Measurements from ENCODE around the gene PECR. TPM values are rescaled to one million over a fixed set of nuclear protein-coding genes. Genes with fewer than 3 reads are reported as not detected.

The PECR gene
- total and polyA plus RNA-seq, 10 of the 15 experiments (the other 5 are each of a cell fraction or from before 2014, with no cell fraction given): 7.6 to 37.4 (median 25.7) TPM

DNA sequence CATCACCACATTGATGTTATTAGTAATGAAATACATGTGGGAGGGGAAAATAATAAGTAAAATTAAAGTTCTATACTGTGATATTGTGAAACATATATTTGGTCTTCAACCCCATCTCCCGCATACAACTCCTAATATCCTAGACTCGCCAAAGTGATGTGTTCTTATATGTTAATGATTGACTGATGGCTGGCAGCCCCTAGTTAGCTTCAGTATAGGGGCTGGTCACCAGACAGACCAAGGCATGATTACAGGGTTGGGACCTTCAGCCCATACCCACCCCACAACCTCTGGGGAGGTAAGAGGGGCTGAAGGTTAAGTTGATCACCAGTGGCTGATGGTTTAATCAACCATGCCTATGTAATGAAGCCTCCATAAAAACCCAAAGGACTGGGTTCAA lies 40.2 kb downstream of the PECR start:
- DNase-seq (ENCODE audit: low read depth, low spot score): no peak
- RAD21 ChIA-PET (ENCODE audit: unreplicated experiment): no interaction called here

DNA sequence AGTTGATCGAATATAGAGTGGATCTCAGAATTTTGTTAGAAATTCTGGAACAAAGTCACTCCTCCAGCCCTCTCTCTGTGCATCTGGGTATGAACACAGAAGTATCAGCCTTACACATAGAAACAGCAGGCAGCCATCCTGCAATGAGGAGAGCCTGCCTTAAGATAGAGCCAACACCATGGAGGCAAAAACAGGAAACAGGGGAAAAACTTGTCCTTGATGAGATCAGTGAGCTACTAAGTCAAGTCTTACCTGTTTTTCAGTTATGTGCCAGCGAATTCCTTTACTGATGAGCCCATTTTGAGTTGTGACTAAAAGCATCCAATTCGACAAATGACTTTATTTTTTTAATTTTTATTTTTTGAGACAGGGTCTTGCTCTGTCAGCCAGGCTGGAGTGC lies 41.7 kb downstream of the PECR start:
- no peak for DNase-seq (ENCODE audit: low read depth, low spot score)
- no peak overlapping the region for H3K4me3 ChIP-seq
- no peaks in the 10 kb centered on the region for H3K27me3 ChIP-seq (replicated peaks in 1 of 2; ENCODE audit: control insufficient read depth in 2 of 2, insufficient read depth in 2 of 2, low read length in 1 of 2)
- no peaks in the 10 kb centered on the region for H3K9me3 ChIP-seq (replicated peaks; ENCODE audit: control insufficient read depth, insufficient read depth, low read length)
- no peak overlapping the region for H3K4me2 ChIP-seq (ENCODE audit: control insufficient read depth, insufficient read depth)
- TF ChIP-seq SUZ12 (IDR thresholded peaks at IDR 0.05; ENCODE audit: unreplicated experiment) (no peak), PRDM15 (CRISPR knock-in tag; IDR thresholded peaks at IDR 0.05) (no peak), MYB (IDR thresholded peaks at IDR 0.05; ENCODE audit: borderline replicate concordance, low read depth, low read length) (no peak)
- ChIA-PET SMC1A (ENCODE audit: uncharacterized antibody, unreplicated experiment) (interaction anchor here (0.9 to 1.5 kb wide), 3 partner anchors 9 to 91 kb away, joined by 3 to 7 read pairs (median 4); no protein-coding TSS in a partner anchor), CTCF (no interaction called here), POLR2A (no interaction called here), RAD21 (ENCODE audit: unreplicated experiment) (interaction anchor here (1.2 kb wide), 1 partner anchor 16 kb away, joined by 3 read pairs; no protein-coding TSS in a partner anchor)
- H3K79me2 ChIP-seq (ENCODE audit: control insufficient read depth, insufficient read depth, low read length): no peaks in the 10 kb centered on the region
- FAIRE-seq: no peak
- H3K36me3 ChIP-seq (ENCODE audit: control insufficient read depth in 2 of 2, insufficient read depth in 2 of 2, low read length in 1 of 2): peaks cover 0 to 2% of the 10 kb centered on the region in 2 experiments; a peak in 3 of 4 replicates
- H4K20me1 ChIP-seq (ENCODE audit: control insufficient read depth, insufficient read depth): no peaks in the 10 kb centered on the region
- BruUV-seq (replicated peaks): no TSS peak
- H3K9ac ChIP-seq (ENCODE audit: control insufficient read depth, insufficient read depth, low read length): no peak overlapping the region
- WGBS (ENCODE audit: insufficient coverage, insufficient replicate concordance, low lambda C conversion rate, missing lambda C conversion rate): 77% methylated on average over 3 of the region's 3 CpGs
- in situ Hi-C loops (cut with MboI): no loop called here
- no peak overlapping the region for H3K27ac ChIP-seq (ENCODE audit: control insufficient read depth, insufficient read depth)
- H3K4me1 ChIP-seq (ENCODE audit: control insufficient read depth, insufficient read depth, low read length): peaks cover 3% of the 10 kb centered on the region
- H2AFZ ChIP-seq (ENCODE audit: control insufficient read depth, low read depth, low read length): no peak overlapping the region
- intact Hi-C loops (cut with micrococcal nuclease; ENCODE audit: unreplicated experiment): loop anchor here (10.0 kb wide), 3 partner anchors 165 to 625 kb away; partner anchors contain the start of gene RPL37A
- ATAC-seq: no peak

More for the DNA sequence above, 40.2 kb downstream of the PECR start:
- H3K9me3 ChIP-seq (replicated peaks; ENCODE audit: control insufficient read depth, insufficient read depth, low read length): no peaks in the 10 kb centered on the region
- H4K20me1 ChIP-seq (ENCODE audit: control insufficient read depth, insufficient read depth): no peaks in the 10 kb centered on the region
- FAIRE-seq (no peak), ATAC-seq (no peak)
- no peak overlapping the region for H2AFZ ChIP-seq (ENCODE audit: control insufficient read depth, low read depth, low read length)
- 100% methylated on average over 2 of the region's 2 CpGs for WGBS (ENCODE audit: insufficient coverage, insufficient replicate concordance, low lambda C conversion rate, missing lambda C conversion rate)
- intact Hi-C loops (cut with micrococcal nuclease; ENCODE audit: unreplicated experiment) (no loop called here), in situ Hi-C loops (cut with MboI) (no loop called here)
- H3K36me3 ChIP-seq (ENCODE audit: control insufficient read depth in 2 of 2, insufficient read depth in 2 of 2, low read length in 1 of 2): peaks cover 0 to 2% of the 10 kb centered on the region in 2 experiments; a peak in 3 of 4 replicates
- BruUV-seq (replicated peaks): no TSS peak
- ChIA-PET CTCF (interaction anchor here (0.5 to 4.7 kb wide), 4 partner anchors 8 to 231 kb away, joined by 3 to 58 read pairs (median 4); no protein-coding TSS in a partner anchor), POLR2A (no interaction called here), SMC1A (ENCODE audit: uncharacterized antibody, unreplicated experiment) (interaction anchor here (1.2 to 1.6 kb wide), 2 partner anchors 8 to 10 kb away, joined by 4 read pairs; no protein-coding TSS in a partner anchor)
- no peak overlapping the region for H3K27ac ChIP-seq (ENCODE audit: control insufficient read depth, insufficient read depth)
- H3K4me3 ChIP-seq: no peak overlapping the region
- TF ChIP-seq, protein P1, sequence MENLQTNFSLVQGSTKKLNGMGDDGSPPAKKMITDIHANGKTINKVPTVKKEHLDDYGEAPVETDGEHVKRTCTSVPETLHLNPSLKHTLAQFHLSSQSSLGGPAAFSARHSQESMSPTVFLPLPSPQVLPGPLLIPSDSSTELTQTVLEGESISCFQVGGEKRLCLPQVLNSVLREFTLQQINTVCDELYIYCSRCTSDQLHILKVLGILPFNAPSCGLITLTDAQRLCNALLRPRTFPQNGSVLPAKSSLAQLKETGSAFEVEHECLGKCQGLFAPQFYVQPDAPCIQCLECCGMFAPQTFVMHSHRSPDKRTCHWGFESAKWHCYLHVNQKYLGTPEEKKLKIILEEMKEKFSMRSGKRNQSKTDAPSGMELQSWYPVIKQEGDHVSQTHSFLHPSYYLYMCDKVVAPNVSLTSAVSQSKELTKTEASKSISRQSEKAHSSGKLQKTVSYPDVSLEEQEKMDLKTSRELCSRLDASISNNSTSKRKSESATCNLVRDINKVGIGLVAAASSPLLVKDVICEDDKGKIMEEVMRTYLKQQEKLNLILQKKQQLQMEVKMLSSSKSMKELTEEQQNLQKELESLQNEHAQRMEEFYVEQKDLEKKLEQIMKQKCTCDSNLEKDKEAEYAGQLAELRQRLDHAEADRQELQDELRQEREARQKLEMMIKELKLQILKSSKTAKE (IDR thresholded peaks at IDR 0.05; ENCODE audit: low read depth, poor library complexity, severe bottlenecking): no peak
- H3K4me1 ChIP-seq (ENCODE audit: control insufficient read depth, insufficient read depth, low read length): peaks cover 10% of the 10 kb centered on the region
- no peak overlapping the region for H3K9ac ChIP-seq (ENCODE audit: control insufficient read depth, insufficient read depth, low read length)
- H3K27me3 ChIP-seq (replicated peaks in 1 of 2; ENCODE audit: control insufficient read depth in 2 of 2, insufficient read depth in 2 of 2, low read length in 1 of 2): no peaks in the 10 kb centered on the region
- no peaks in the 10 kb centered on the region for H3K79me2 ChIP-seq (ENCODE audit: control insufficient read depth, insufficient read depth, low read length)
- no peak overlapping the region for H3K4me2 ChIP-seq (ENCODE audit: control insufficient read depth, insufficient read depth)

Measured in GM12878 (cell line).